NCI-H1930 (cell line): Measurements from ENCODE around the gene ARHGDIG.
"Not testable (repeated sequence)": the region's sequence is repeated elsewhere in the genome, so short reads cannot be mapped to it uniquely, and the experiment has no call there.

Experiments
- DNase-seq, 2 experiments: peaks; one replicate each; lab custom pipeline; 2025; lab: John Stamatoyannopoulos, UW

Gene ARHGDIG

GRCh38 chr16:280552-280951 lies at the start of gene ARHGDIG:
TSS of gene ARHGDIG (plus strand) at chr16:280591. CDS start at chr16:280681, 90 bp downstream.
- no peak for DNase-seq

- no peak for DNase-seq
These were observed 49.4 kb upstream of the ARHGDIG start for GRCh38 chr16:230949-231348.

GRCh38 chr16:234468-235305 lies 45.7 kb upstream of the ARHGDIG start, which contains the start of gene FAM234A:
TSS of gene FAM234A (plus strand) at chr16:234821. CDS start at chr16:254414, 19,593 bp downstream.
- DNase-seq: peak; percentile 95 to 99

- no peak for DNase-seq
These were observed 40.5 kb upstream of the ARHGDIG start for GRCh38 chr16:239948-240277.

- DNase-seq: no peak
These were observed 39.8 kb upstream of the ARHGDIG start for GRCh38 chr16:240559-240958.

- no peak for DNase-seq
These were observed 38.1 kb upstream of the ARHGDIG start for GRCh38 chr16:242281-242680.

- DNase-seq: no peak
These were observed 37.0 kb upstream of the ARHGDIG start for GRCh38 chr16:243348-243747.

GRCh38 chr16:245105-245504 lies 35.3 kb upstream of the ARHGDIG start:
- DNase-seq: no peak

- DNase-seq: no peak
These were observed 33.4 kb upstream of the ARHGDIG start for GRCh38 chr16:247027-247426.

- DNase-seq: no peak
These were observed 31.0 kb upstream of the ARHGDIG start for GRCh38 chr16:249431-249830.

GRCh38 chr16:252366-253337 lies 27.7 kb upstream of the ARHGDIG start:
- DNase-seq: no peak

GRCh38 chr16:253833-254232 lies 26.6 kb upstream of the ARHGDIG start:
- DNase-seq: no peak

GRCh38 chr16:254461-254860 lies 25.9 kb upstream of the ARHGDIG start:
- DNase-seq: no peak

GRCh38 chr16:255183-255582 lies 25.2 kb upstream of the ARHGDIG start:
- no peak for DNase-seq

- DNase-seq: not testable (repeated sequence)
These were observed 22.3 kb upstream of the ARHGDIG start for GRCh38 chr16:258091-258490.

- DNase-seq: no peak
These were observed 21.2 kb upstream of the ARHGDIG start for GRCh38 chr16:259226-259625.

GRCh38 chr16:259814-260253 lies 20.6 kb upstream of the ARHGDIG start:
- no peak for DNase-seq

- no peak for DNase-seq
These were observed 20.1 kb upstream of the ARHGDIG start for GRCh38 chr16:260326-260725.

- DNase-seq: no peak
These were observed 19.2 kb upstream of the ARHGDIG start for GRCh38 chr16:261031-261691.

GRCh38 chr16:262121-262745 lies 18.2 kb upstream of the ARHGDIG start:
- no peak for DNase-seq

GRCh38 chr16:263182-263774 lies 17.1 kb upstream of the ARHGDIG start:
- no peak for DNase-seq
